Stimulated activated CD8-positive, alpha-beta memory T cell treated with anti-CD3 and anti-CD28 coated beads, Interleukin-4, amount 100 ng/mL, for 24 hours (primary cell): ENCODE results near the gene ITK.
"Not testable (repeated sequence)": the region's sequence is repeated elsewhere in the genome, so short reads cannot be mapped to it uniquely, and the experiment has no call there.

ENCODE experiments used
- DNase-seq: peaks from one replicate; pipeline ENCODE4 v3.0.0-alpha.2; 2020; ENCODE audit warnings: low read depth

The ITK gene

GRCh38 chr5:157168286-157168685 is 12.4 kb upstream of the ITK start:
- DNase-seq = no peak

GRCh38 chr5:157172403-157172802 is 8.2 kb upstream of the ITK start:
- peak; percentile 84 for DNase-seq

DNA sequence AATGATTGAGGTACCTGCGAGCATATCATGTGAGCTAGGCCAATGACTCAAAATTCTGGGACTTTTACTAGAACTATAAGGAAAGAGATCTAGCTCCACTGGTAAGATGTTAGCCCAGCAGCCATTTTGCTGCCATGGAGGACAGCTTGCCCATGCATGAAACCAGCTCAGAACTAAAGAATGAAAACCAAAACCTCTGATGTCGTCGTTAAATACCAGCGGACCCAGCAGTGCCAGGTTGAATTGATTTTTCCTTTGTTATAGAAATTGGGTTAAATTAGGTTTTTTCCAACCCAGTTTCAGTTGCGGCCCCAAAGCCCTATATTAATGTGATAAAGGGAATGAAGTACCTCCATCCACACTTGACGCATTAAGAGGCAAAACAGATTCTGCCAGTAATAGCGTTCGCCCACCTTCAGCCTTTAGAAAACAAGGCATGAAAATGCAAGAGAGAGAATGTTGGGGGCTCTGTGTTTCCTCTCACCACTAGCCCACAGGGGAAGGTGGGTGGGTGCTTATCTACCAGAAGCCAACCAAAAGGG is 5.5 kb upstream of the ITK start:
- no peak for DNase-seq

- DNase-seq = no peak
Measured at GRCh38 chr5:157177953-157178352, 2.7 kb upstream of the ITK start.

DNA sequence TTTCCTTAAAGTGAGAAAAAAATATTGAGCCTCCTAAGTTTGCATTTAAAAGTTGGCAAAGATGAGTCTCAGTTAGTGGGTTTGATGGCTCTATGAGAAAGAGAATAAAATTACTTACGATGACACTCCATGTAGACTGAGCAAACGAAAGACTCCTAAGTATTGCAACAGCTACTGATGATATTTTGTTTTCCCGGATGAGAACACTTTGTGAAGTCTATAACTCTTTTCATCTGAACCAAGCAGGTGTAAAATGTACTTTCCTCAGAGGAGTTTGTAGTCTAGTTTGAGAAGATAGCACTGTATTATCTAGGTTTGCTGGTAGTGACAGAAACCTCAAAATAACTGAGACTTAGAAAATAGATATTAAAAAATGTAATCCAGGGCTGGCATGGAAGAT is 1.7 kb upstream of the ITK start:
- no peak for DNase-seq

GRCh38 chr5:157182143-157182757 is 1.6 kb downstream of the ITK start:
- no peak for DNase-seq

DNA sequence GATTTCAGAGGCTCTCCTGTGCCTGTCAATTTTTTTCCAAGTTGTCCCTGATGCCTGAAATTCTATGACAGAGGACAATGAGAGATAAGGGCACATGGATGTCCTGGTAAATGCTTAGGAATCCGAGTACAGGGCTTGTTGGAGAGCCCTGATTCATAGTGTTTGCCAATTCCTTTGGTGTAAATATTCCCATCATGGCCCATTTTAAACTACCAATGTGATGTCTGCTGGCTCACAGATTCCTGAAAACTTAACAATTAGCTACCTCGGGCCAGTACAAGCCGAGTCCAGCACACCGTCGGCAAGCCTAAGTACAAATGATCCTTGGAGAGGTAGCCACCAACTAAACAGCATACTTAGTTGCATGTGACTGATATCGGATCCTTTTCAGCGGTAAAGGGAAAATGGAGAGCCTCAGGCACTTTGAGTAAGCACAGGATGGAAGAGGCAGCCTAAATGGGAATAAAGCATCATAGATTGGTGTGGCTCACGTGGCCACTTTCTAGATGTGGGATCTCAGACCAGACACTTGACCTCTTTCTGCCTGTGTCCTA is 3.6 kb downstream of the ITK start:
- DNase-seq = no peak

GRCh38 chr5:157185122-157185521 is 4.5 kb downstream of the ITK start:
- not testable (repeated sequence) for DNase-seq

DNA sequence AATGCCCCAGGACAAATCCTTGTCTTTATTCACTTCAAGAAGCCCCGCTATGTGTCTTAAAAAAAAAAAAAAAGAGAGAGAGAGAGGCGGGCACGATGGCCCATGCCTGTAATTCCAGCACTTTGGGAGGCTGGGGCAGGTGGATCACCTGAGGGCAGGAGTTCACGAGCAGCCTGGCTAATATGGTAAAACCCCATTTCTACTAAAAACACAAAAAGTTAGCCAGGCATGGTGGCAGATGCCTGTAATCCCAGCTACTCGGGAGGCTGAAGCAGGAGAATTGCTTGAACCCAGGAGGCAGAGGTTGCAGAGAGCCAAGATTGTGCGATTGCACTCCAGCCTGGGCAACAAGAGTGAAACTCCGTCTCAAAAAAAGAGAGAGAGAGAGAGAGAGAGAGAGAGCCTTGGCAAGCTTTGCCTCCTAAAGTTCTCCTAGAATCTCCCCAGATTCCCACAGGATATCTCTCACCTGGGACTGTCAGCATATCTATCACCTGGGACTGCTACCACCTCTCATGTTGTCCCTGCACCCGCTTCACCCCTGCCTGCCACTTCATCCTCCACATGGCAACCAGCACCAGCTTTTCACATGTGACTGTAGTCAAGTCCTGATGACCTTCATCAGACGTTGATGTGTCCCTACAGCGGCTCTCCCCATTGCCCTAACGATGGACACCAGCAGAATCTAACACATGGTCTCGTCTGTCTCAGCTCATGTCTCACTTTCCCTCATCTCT is 5.8 kb downstream of the ITK start:
- DNase-seq = no peak

DNA sequence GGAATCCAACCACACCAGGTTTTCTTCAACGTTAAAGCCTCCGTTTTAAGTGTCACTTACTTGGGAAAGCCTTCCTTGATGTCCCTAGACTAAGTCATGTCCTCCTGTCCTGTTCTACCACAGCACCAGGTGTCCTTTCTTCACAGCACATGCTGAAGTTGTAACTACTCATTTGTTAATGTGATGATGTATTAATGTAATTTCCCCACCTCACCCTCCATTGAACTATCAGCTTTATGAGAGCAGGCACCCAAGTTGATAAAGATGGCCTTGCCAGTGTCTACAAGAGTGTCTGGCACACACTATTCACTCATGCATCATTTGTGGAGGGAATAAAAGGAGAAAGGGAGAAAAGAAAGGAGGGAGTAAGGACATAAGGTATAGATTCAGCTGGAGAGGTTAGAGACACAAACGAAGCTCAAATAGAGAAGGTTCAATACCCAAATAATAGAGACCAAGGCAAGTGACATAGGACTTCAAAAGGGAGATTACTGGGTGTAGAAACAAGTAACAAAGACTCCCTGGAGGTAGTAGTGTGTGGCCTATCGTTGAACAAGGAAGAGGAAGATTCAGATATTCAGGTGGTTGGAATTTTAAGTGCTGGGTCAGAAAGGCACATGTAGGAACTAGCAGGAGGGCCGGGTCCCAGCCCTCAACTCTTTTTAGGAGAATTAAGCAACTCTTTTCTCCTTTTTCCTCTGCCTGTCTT is 6.6 kb downstream of the ITK start:
- DNase-seq = no peak

DNA sequence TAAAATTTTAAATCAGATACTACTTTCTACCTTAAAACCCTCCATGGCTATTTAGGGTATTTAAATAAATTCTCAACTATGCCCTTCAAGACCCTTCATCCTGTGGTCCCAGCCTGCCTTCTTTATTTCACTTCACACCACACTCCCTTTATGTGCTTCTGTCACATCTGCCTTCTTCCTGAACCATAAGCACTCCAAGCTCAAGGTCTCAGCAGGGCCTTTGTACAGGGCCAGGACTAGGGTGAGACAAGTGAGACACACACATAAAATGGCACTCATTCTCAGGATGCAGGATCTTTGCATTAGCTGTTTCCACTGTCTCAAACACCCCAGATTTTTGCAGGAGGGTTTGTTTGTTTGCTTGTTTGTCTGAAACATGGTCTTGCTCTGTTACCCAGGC is 7.6 kb downstream of the ITK start:
- no peak for DNase-seq

GRCh38 chr5:157189223-157189622 is 8.6 kb downstream of the ITK start:
- DNase-seq = no peak

GRCh38 chr5:157193699-157194424 is 13.2 kb downstream of the ITK start:
- no peak for DNase-seq

- DNase-seq = no peak
Measured at GRCh38 chr5:157196045-157196444, 15.4 kb downstream of the ITK start.

DNA sequence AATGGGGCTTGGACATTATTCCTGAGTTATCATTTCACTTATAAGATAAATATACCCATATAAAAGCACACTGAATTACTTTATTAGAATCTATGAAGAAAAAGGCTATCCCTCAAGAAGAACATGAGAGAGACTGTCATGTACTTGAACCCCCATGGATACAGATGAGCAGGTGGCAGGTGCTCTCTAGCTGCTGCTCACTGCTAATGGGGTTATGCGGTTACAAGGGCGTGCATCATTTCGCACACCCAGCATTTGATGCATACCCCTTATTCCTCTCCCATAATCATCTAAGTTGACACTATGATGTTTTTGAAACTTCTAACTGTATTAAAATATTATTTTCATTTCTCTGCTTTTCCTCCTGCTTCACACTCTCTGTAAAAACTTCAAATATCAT is 16.4 kb downstream of the ITK start:
- DNase-seq = no peak

DNA sequence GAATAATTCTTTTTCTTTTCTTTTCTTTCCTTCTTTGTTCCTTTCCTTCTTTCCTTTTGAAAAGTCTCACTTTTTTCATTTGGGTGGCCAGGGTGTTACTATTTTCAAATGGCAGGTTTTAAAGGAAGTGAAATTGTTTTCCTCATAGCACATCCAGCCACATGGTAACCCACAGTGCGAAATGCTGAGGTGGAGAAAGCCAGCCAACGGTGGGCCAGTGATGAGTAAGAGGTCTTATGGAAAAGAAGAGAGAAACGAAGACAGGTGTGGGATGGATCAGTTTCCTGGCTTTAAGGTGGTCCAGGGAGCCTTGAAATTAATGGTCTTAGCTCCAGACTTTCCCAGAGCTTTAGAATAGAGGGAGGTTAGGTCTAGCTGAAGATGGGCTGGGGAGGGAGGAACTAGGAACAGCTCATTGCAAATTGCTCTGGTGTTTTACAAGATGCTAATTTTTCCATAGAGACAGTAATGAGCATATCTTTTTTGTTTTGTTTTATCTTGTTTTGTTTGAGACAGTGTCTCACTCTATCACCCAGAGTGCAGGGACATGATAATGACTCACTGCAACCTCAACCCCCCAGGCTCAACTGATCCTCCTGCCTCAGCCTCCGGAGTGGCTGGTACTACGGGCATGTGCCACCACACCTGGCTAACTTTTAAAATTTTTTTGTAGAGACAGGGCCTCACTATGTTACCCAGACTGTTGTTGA is 17.8 kb downstream of the ITK start:
- DNase-seq = no peak

- no peak for DNase-seq
Measured at GRCh38 chr5:157201857-157202256, 21.2 kb downstream of the ITK start.

GRCh38 chr5:157203417-157203816 is 22.8 kb downstream of the ITK start:
- DNase-seq = no peak

DNA sequence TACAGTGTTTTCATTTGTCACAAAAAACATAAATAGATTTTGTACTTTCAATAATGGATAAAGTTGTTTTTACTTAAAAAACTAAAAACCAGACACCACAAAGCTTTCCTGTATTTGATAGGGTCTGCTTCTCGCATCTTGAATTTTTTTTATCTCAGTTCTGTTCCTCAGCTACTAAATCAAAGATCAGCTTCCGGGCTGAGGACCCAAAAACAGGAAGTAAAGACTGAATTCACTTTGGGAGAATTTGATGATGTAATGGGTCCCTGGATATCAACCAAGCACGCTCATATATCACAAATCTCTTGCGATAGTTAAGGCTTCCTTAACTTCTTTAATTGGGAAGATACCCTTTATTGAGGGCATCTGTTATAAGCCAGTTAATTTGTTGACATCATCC is 24.1 kb downstream of the ITK start:
- DNase-seq = no peak

- no peak for DNase-seq
Measured at GRCh38 chr5:157205708-157206107, 25.1 kb downstream of the ITK start.

DNA sequence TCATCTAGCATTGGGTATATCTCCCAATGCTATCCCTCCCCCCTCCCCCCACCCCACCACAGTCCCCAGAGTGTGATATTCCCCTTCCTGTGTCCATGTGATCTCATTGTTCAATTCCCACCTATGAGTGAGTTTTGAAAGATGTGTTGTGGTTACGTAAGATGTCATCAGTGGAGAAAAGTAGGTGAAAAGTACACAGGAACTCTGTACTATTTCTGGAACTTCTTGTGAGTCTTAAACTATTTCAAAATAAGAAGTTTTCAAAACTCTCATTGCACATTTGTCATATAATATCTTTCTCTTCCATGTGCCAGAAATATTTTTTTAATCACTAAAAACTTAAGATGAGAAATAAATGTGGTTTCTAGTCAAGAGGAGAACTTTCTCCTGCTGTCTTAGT is 30.0 kb downstream of the ITK start:
- DNase-seq = not testable (repeated sequence)
